Stimulated activated CD4-positive, alpha-beta T cell treated with anti-CD3 and anti-CD28 coated beads, Interleukin-12 subunit alpha, Interleukin-12 subunit beta, amount 100 ng/mL, for 24 hours (primary cell): ENCODE data around the gene DRC3.

Source experiments
- DNase-seq, 2 experiments: peaks; one replicate each; pipeline ENCODE4 v3.0.0-alpha.2; 2020; ENCODE audit warnings: low read depth in 2 of 2

DRC3 gene

GRCh38 chr17:18055597-18055996 lies 82.9 kb downstream of the DRC3 start:
- DNase-seq = no peak

- DNase-seq = no peak
Measured at GRCh38 chr17:18056214-18056613, 83.6 kb downstream of the DRC3 start.

GRCh38 chr17:18059283-18059682 lies 86.6 kb downstream of the DRC3 start:
- no peak for DNase-seq

- DNase-seq = no peak
Measured at GRCh38 chr17:18064053-18064452, 91.4 kb downstream of the DRC3 start.

GRCh38 chr17:18065546-18065945 lies 92.9 kb downstream of the DRC3 start:
- no peak for DNase-seq
